Lower leg skin (tissue), 3 donors: ENCODE measurements around the gene ZFAND2A.

Experiments used
- CTCF ChIP-seq, 3 donors: fragments of 450-650 bp; IDR thresholded peaks; one replicate each; pipeline ENCODE4 v1.5.1; 2016; ENCODE audit warnings: antibody characterized with exemption in 3 of 3, mild to moderate bottlenecking in 3 of 3, moderate library complexity in 2 of 3
- POLR2A ChIP-seq, 2 donors: fragments of 450-650 bp; IDR thresholded peaks; one replicate each; pipeline ENCODE4 v1.6.1; 2016 to 2017; ENCODE audit warnings: antibody characterized with exemption in 2 of 2, mild to moderate bottlenecking in 1 of 2, moderate library complexity in 1 of 2

- TF ChIP-seq CTCF (IDR thresholded peaks at IDR 0.05) (no peak), POLR2A (IDR thresholded peaks at IDR 0.05) (no peak)
Measured at GRCh38 chr7:1170741-1171501, 10.9 kb upstream of the ZFAND2A start.
